Measurements from ENCODE around the gene MZF1.
A peak's percentile ranks its signal among the peaks of the same experiment; 100 is the strongest.

MZF1 gene

GRCh38 chr19:58513213-58513693 is 59.9 kb downstream of the MZF1 start:
- DNase-seq (ENCODE audit: low spot score): peak; percentile 2
